K562 (cell line): ENCODE data around the gene POLD1. TPM values are rescaled to one million over a fixed set of nuclear protein-coding genes. Genes with fewer than 3 reads are reported as not detected.

ENCODE experiments used
- EHMT2 ChIP-seq: fragments of 450-650 bp; IDR thresholded peaks from 2 replicates; pipeline ENCODE4 v1.6.1; 2018; ENCODE audit warnings: antibody characterized with exemption
- MYC ChIP-seq, 2 experiments: fragments of 250-450 bp in 1 of 2; sonication (Bioruptor Pico) in 1 of 2; IDR thresholded peaks; 2 replicates each; pipeline versions ENCODE4 v1.5.1 to v1.6.1; 2012 to 2021; ENCODE audit warnings: low read depth in 2 of 2, borderline replicate concordance in 1 of 2, improper control_type of control experiment in 1 of 2, low read length in 1 of 2, mild to moderate bottlenecking in 1 of 2, moderate library complexity in 1 of 2
- POLR2AphosphoS5 ChIP-seq: IDR thresholded peaks from 2 replicates; pipeline ENCODE4 v1.6.1; 2011; ENCODE audit warnings: mild to moderate bottlenecking, low read depth, low read length, moderate library complexity; ENCODE audit not compliant: control insufficient read depth, insufficient read depth
- polyA plus RNA-seq, 8 experiments: library from polyadenylated mRNA; depleted of rRNA in 4 of 8; stranded (reverse) in 5 of 8; unstranded in 3 of 8; fragments of >200 nt; fragmentation: Nextera tagmentation in 2 of 8; fragmentation: Illumina TruSeq in 1 of 8; extraction: Ambion mirVana in 2 of 8; extraction: Trizol in 1 of 8; gene quantifications; 2 replicates each; pipeline versions ENCODE4 v1.2.1 to v1.2.3, GENCODE V29; 2011 to 2014; ENCODE audit warnings: inconsistent platforms in 1 of 8, missing spikeins in 1 of 8
- total RNA-seq, 7 experiments: library from RNA; depleted of rRNA in 6 of 7; stranded (reverse); fragments of >200 nt in 6 of 7; fragmentation: Illumina TruSeq in 2 of 7; extraction: Trizol in 2 of 7; gene quantifications; 2 replicates each; pipeline versions ENCODE4 v1.2.1 to v1.2.3, GENCODE V29; 2011 to 2021; ENCODE audit warnings: low replicate concordance in 1 of 7
- TF ChIP-seq, protein P1 (sequence below): fragments of 450-650 bp; IDR thresholded peaks from 2 replicates; pipeline ENCODE4 v1.6.1; 2016; ENCODE audit warnings: mild to moderate bottlenecking, moderate library complexity
- TF ChIP-seq, protein P2 (sequence below), 2 experiments: fragments of 450-650 bp; formaldehyde crosslinking in 1 of 2; IDR thresholded peaks; 2 replicates each; pipeline versions ENCODE4 v1.4.0 to v1.6.1; 2014 to 2020; ENCODE audit warnings: mild to moderate bottlenecking in 2 of 2, borderline replicate concordance in 1 of 2, low read depth in 1 of 2

Gene POLD1
- total and polyA plus RNA-seq, 9 of the 15 experiments (the other 6 are each of a cell fraction or from before 2014, with no cell fraction given), result 1.3 to 312 (median 47.8) TPM

DNA sequence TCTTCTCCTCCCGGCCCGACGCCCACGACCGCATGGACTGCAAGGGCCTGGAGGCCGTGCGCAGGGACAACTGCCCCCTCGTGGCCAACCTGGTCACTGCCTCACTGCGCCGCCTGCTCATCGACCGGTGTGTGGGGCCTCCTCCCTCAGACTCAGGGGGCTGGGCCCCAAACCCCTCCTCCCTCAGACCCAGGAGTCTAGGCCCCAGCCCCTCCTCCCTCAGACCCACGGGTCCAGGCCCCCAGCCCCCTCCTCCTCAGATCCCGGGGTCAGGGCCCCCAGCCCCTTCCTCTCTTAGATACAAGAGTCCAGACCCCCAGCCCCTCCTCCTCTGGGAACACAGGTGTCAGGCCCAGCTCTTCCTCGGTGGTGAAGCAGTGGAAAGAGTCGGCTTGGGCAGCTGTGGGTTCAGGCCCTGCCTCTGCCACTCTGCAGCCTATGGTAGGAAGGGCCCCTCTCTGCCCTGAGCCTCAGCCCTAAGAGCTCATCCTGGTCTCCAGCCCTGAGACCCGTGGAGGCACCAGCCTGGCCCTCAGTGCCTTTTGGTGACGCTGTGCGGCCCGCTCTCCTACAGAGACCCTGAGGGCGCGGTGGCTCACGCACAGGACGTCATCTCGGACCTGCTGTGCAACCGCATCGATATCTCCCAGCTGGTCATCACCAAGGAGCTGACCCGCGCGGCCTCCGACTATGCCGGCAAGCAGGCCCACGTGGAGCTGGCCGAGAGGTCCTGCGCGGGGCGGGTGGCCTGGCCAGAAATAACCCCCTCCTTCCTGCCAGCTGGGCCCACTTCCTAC lies 30.9 kb downstream of the POLD1 start (continued):
- TF ChIP-seq, protein P1, sequence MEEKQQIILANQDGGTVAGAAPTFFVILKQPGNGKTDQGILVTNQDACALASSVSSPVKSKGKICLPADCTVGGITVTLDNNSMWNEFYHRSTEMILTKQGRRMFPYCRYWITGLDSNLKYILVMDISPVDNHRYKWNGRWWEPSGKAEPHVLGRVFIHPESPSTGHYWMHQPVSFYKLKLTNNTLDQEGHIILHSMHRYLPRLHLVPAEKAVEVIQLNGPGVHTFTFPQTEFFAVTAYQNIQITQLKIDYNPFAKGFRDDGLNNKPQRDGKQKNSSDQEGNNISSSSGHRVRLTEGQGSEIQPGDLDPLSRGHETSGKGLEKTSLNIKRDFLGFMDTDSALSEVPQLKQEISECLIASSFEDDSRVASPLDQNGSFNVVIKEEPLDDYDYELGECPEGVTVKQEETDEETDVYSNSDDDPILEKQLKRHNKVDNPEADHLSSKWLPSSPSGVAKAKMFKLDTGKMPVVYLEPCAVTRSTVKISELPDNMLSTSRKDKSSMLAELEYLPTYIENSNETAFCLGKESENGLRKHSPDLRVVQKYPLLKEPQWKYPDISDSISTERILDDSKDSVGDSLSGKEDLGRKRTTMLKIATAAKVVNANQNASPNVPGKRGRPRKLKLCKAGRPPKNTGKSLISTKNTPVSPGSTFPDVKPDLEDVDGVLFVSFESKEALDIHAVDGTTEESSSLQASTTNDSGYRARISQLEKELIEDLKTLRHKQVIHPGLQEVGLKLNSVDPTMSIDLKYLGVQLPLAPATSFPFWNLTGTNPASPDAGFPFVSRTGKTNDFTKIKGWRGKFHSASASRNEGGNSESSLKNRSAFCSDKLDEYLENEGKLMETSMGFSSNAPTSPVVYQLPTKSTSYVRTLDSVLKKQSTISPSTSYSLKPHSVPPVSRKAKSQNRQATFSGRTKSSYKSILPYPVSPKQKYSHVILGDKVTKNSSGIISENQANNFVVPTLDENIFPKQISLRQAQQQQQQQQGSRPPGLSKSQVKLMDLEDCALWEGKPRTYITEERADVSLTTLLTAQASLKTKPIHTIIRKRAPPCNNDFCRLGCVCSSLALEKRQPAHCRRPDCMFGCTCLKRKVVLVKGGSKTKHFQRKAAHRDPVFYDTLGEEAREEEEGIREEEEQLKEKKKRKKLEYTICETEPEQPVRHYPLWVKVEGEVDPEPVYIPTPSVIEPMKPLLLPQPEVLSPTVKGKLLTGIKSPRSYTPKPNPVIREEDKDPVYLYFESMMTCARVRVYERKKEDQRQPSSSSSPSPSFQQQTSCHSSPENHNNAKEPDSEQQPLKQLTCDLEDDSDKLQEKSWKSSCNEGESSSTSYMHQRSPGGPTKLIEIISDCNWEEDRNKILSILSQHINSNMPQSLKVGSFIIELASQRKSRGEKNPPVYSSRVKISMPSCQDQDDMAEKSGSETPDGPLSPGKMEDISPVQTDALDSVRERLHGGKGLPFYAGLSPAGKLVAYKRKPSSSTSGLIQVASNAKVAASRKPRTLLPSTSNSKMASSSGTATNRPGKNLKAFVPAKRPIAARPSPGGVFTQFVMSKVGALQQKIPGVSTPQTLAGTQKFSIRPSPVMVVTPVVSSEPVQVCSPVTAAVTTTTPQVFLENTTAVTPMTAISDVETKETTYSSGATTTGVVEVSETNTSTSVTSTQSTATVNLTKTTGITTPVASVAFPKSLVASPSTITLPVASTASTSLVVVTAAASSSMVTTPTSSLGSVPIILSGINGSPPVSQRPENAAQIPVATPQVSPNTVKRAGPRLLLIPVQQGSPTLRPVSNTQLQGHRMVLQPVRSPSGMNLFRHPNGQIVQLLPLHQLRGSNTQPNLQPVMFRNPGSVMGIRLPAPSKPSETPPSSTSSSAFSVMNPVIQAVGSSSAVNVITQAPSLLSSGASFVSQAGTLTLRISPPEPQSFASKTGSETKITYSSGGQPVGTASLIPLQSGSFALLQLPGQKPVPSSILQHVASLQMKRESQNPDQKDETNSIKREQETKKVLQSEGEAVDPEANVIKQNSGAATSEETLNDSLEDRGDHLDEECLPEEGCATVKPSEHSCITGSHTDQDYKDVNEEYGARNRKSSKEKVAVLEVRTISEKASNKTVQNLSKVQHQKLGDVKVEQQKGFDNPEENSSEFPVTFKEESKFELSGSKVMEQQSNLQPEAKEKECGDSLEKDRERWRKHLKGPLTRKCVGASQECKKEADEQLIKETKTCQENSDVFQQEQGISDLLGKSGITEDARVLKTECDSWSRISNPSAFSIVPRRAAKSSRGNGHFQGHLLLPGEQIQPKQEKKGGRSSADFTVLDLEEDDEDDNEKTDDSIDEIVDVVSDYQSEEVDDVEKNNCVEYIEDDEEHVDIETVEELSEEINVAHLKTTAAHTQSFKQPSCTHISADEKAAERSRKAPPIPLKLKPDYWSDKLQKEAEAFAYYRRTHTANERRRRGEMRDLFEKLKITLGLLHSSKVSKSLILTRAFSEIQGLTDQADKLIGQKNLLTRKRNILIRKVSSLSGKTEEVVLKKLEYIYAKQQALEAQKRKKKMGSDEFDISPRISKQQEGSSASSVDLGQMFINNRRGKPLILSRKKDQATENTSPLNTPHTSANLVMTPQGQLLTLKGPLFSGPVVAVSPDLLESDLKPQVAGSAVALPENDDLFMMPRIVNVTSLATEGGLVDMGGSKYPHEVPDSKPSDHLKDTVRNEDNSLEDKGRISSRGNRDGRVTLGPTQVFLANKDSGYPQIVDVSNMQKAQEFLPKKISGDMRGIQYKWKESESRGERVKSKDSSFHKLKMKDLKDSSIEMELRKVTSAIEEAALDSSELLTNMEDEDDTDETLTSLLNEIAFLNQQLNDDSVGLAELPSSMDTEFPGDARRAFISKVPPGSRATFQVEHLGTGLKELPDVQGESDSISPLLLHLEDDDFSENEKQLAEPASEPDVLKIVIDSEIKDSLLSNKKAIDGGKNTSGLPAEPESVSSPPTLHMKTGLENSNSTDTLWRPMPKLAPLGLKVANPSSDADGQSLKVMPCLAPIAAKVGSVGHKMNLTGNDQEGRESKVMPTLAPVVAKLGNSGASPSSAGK, result peak; percentile 87
- TF ChIP-seq POLR2AphosphoS5, result peak; percentile 47; the same call in 1 of the 2 replicates
- TF ChIP-seq, protein P2, sequence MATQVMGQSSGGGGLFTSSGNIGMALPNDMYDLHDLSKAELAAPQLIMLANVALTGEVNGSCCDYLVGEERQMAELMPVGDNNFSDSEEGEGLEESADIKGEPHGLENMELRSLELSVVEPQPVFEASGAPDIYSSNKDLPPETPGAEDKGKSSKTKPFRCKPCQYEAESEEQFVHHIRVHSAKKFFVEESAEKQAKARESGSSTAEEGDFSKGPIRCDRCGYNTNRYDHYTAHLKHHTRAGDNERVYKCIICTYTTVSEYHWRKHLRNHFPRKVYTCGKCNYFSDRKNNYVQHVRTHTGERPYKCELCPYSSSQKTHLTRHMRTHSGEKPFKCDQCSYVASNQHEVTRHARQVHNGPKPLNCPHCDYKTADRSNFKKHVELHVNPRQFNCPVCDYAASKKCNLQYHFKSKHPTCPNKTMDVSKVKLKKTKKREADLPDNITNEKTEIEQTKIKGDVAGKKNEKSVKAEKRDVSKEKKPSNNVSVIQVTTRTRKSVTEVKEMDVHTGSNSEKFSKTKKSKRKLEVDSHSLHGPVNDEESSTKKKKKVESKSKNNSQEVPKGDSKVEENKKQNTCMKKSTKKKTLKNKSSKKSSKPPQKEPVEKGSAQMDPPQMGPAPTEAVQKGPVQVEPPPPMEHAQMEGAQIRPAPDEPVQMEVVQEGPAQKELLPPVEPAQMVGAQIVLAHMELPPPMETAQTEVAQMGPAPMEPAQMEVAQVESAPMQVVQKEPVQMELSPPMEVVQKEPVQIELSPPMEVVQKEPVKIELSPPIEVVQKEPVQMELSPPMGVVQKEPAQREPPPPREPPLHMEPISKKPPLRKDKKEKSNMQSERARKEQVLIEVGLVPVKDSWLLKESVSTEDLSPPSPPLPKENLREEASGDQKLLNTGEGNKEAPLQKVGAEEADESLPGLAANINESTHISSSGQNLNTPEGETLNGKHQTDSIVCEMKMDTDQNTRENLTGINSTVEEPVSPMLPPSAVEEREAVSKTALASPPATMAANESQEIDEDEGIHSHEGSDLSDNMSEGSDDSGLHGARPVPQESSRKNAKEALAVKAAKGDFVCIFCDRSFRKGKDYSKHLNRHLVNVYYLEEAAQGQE (IDR thresholded peaks at IDR 0.05; ENCODE audit: borderline replicate concordance), result peak; percentile 79; the same call in 1 of the 2 replicates
- TF ChIP-seq, protein P2 (CRISPR knock-in tag; IDR thresholded peaks at IDR 0.05; ENCODE audit: low read depth), result no peak
- peak; percentile 98 for TF ChIP-seq MYC (IDR thresholded peaks at IDR 0.05; ENCODE audit: low read depth, low read length)
- no peak for TF ChIP-seq MYC (CRISPR knock-in tag; IDR thresholded peaks at IDR 0.05; ENCODE audit: borderline replicate concordance, low read depth)
- TF ChIP-seq EHMT2, result no peak
